Measurements from ENCODE around the gene TRAK2.

The TRAK2 gene

GRCh38 chr2:201465524-201465971 is 14.3 kb upstream of the TRAK2 start:
- Histone ChIP-seq H3K4me3 (no peak overlapping the region), H3K27ac (peak overlapping the region; percentile 24 to 78)
- no peak for TF ChIP-seq CTCF (IDR thresholded peaks at IDR 0.05)
- no peak for DNase-seq (ENCODE audit: low spot score)

GRCh38 chr2:201464547-201464946 is 13.3 kb upstream of the TRAK2 start:
- DNase-seq (ENCODE audit: low spot score), result no peak
- no peak for TF ChIP-seq CTCF (IDR thresholded peaks at IDR 0.05)
- Histone ChIP-seq H3K4me3 (no peak overlapping the region), H3K27ac (peak overlapping the region in 1 of 2 donors; percentile 78)

- Histone ChIP-seq H3K4me3 (no peak overlapping the region), H3K27ac (no peak overlapping the region)
- TF ChIP-seq CTCF (IDR thresholded peaks at IDR 0.05), result no peak
- no peak for DNase-seq (ENCODE audit: low spot score)
Measured at GRCh38 chr2:201460532-201460931, 9.3 kb upstream of the TRAK2 start.

- TF ChIP-seq CTCF (IDR thresholded peaks at IDR 0.05), result no peak
- DNase-seq (ENCODE audit: low spot score), result no peak
- Histone ChIP-seq H3K27ac (no peak overlapping the region), H3K4me3 (no peak overlapping the region)
Measured at GRCh38 chr2:201458381-201458780, 7.1 kb upstream of the TRAK2 start.

- Histone ChIP-seq H3K4me3 (peak overlapping the region; percentile 95), H3K27ac (no peak overlapping the region)
- no peak for DNase-seq (ENCODE audit: low spot score)
- no peak for TF ChIP-seq CTCF (IDR thresholded peaks at IDR 0.05)
Measured at GRCh38 chr2:201452922-201453643, 1.8 kb upstream of the TRAK2 start.

GRCh38 chr2:201452058-201452921 is 1.0 kb upstream of the TRAK2 start:
- TF ChIP-seq CTCF (IDR thresholded peaks at IDR 0.05), result no peak
- peak overlapping the region; percentile 95 for H3K4me3 ChIP-seq
- H3K27ac ChIP-seq, result peak overlapping the region; percentile 84 to 94
- DNase-seq (ENCODE audit: low spot score), result no peak

All from coronary artery (tissue), 2 donors.